Gastrocnemius medialis (tissue), 4 donors: ENCODE results near the gene CACNA2D1.

Experiments
- POLR2A ChIP-seq, 2 donors: fragments of 450-650 bp; IDR thresholded peaks; one replicate each; pipeline ENCODE4 v1.6.1; 2017; ENCODE audit warnings: antibody characterized with exemption in 2 of 2, mild to moderate bottlenecking in 2 of 2, moderate library complexity in 2 of 2
- TF ChIP-seq, protein P1 (sequence below), 5 experiments: fragments of 450-650 bp in 3 of 5; fragments of 200-600 bp in 2 of 5; sonication (generic) in 2 of 5; IDR thresholded peaks in 4 of 5; conservative IDR thresholded peaks in 1 of 5; 1 replicate in 4 of 5; 2 replicates in 1 of 5; pipeline ENCODE4 v1.5.1; 2016 to 2019; ENCODE audit warnings: antibody characterized with exemption in 5 of 5, mild to moderate bottlenecking in 3 of 5, moderate library complexity in 3 of 5

- TF ChIP-seq, protein P1, sequence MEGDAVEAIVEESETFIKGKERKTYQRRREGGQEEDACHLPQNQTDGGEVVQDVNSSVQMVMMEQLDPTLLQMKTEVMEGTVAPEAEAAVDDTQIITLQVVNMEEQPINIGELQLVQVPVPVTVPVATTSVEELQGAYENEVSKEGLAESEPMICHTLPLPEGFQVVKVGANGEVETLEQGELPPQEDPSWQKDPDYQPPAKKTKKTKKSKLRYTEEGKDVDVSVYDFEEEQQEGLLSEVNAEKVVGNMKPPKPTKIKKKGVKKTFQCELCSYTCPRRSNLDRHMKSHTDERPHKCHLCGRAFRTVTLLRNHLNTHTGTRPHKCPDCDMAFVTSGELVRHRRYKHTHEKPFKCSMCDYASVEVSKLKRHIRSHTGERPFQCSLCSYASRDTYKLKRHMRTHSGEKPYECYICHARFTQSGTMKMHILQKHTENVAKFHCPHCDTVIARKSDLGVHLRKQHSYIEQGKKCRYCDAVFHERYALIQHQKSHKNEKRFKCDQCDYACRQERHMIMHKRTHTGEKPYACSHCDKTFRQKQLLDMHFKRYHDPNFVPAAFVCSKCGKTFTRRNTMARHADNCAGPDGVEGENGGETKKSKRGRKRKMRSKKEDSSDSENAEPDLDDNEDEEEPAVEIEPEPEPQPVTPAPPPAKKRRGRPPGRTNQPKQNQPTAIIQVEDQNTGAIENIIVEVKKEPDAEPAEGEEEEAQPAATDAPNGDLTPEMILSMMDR (IDR thresholded peaks at IDR 0.05 in 4 of 5, conservative IDR thresholded peaks at IDR 0.05 in 1 of 5): no peak
- TF ChIP-seq POLR2A (IDR thresholded peaks at IDR 0.05): no peak
These were observed 115.7 kb downstream of the CACNA2D1 start for GRCh38 chr7:82327898-82328297.
